Measurements from ENCODE around the gene CHRM5.
"Not testable (repeated sequence)": the region's sequence is repeated elsewhere in the genome, so short reads cannot be mapped to it uniquely, and the experiment has no call there.

Gene CHRM5

GRCh38 chr15:34018738-34019137 is 50.4 kb downstream of the CHRM5 start:
- not testable (repeated sequence) for ATAC-seq

GRCh38 chr15:34019369-34019990 is 51.2 kb downstream of the CHRM5 start:
- ATAC-seq: no peak
- no peak for TF ChIP-seq ZFP30 (CRISPR knock-in tag; IDR thresholded peaks at IDR 0.05)
- TF ChIP-seq PPARA (CRISPR knock-in tag; IDR thresholded peaks at IDR 0.05; ENCODE audit: borderline replicate concordance): no peak
- TF ChIP-seq CSDC2 (CRISPR knock-in tag; IDR thresholded peaks at IDR 0.05): no peak
- no peak for TF ChIP-seq CREB5 (CRISPR knock-in tag; IDR thresholded peaks at IDR 0.05; ENCODE audit: low read depth)
- TF ChIP-seq POU6F1 (CRISPR knock-in tag; IDR thresholded peaks at IDR 0.05; ENCODE audit: borderline replicate concordance, low read depth): no peak
- TF ChIP-seq RARB (CRISPR knock-in tag; IDR thresholded peaks at IDR 0.05): no peak
- no peak for TF ChIP-seq OSR1 (CRISPR knock-in tag; IDR thresholded peaks at IDR 0.05)
- TF ChIP-seq ZNF565 (CRISPR knock-in tag; conservative IDR thresholded peaks at IDR 0.05; ENCODE audit: low read depth): no peak
- no peak for TF ChIP-seq GLIS3 (CRISPR knock-in tag; IDR thresholded peaks at IDR 0.05)
- no peak for TF ChIP-seq ZNF70 (CRISPR knock-in tag; IDR thresholded peaks at IDR 0.05)
- TF ChIP-seq BACH2 (CRISPR knock-in tag; IDR thresholded peaks at IDR 0.05; ENCODE audit: borderline replicate concordance): no peak
- TF ChIP-seq SNAI2 (CRISPR knock-in tag; IDR thresholded peaks at IDR 0.05): no peak
- TF ChIP-seq ZNF8 (CRISPR knock-in tag; IDR thresholded peaks at IDR 0.05): no peak
- TF ChIP-seq ZC3H10 (CRISPR knock-in tag; IDR thresholded peaks at IDR 0.05): no peak
- no peak for TF ChIP-seq TSHZ2 (CRISPR knock-in tag; IDR thresholded peaks at IDR 0.05)
- TF ChIP-seq CSRNP3 (CRISPR knock-in tag; IDR thresholded peaks at IDR 0.05): no peak

GRCh38 chr15:34023907-34024306 is 55.6 kb downstream of the CHRM5 start:
- no peak for ATAC-seq
- TF ChIP-seq ZNF8 (CRISPR knock-in tag; IDR thresholded peaks at IDR 0.05) (no peak), OSR1 (CRISPR knock-in tag; IDR thresholded peaks at IDR 0.05) (no peak)

GRCh38 chr15:34025252-34025651 is 57.0 kb downstream of the CHRM5 start:
- no peak for ATAC-seq
- no peak for TF ChIP-seq PATZ1 (CRISPR knock-in tag; IDR thresholded peaks at IDR 0.05; ENCODE audit: borderline replicate concordance)
- TF ChIP-seq ZNF70 (CRISPR knock-in tag; IDR thresholded peaks at IDR 0.05): no peak
- TF ChIP-seq ZC3H10 (CRISPR knock-in tag; IDR thresholded peaks at IDR 0.05): no peak
- no peak for TF ChIP-seq SNAI2 (CRISPR knock-in tag; IDR thresholded peaks at IDR 0.05)
- TF ChIP-seq TOX (CRISPR knock-in tag; IDR thresholded peaks at IDR 0.05; ENCODE audit: borderline replicate concordance): no peak

Data from SK-N-SH treated with all-trans-retinoic acid at 6 μM for 48 hours (cell line).